Hair follicular keratinocyte (primary cell): ENCODE measurements around the gene SLITRK4. TPM values are rescaled to one million over a fixed set of nuclear protein-coding genes. Genes with fewer than 3 reads are reported as not detected.

Experiments
- total RNA-seq: library from RNA; depleted of rRNA; stranded (reverse); fragments of >200 nt; gene quantifications from 2 replicates; pipeline ENCODE4 v1.2.3, GENCODE V29; 2015

Gene SLITRK4, protein sequence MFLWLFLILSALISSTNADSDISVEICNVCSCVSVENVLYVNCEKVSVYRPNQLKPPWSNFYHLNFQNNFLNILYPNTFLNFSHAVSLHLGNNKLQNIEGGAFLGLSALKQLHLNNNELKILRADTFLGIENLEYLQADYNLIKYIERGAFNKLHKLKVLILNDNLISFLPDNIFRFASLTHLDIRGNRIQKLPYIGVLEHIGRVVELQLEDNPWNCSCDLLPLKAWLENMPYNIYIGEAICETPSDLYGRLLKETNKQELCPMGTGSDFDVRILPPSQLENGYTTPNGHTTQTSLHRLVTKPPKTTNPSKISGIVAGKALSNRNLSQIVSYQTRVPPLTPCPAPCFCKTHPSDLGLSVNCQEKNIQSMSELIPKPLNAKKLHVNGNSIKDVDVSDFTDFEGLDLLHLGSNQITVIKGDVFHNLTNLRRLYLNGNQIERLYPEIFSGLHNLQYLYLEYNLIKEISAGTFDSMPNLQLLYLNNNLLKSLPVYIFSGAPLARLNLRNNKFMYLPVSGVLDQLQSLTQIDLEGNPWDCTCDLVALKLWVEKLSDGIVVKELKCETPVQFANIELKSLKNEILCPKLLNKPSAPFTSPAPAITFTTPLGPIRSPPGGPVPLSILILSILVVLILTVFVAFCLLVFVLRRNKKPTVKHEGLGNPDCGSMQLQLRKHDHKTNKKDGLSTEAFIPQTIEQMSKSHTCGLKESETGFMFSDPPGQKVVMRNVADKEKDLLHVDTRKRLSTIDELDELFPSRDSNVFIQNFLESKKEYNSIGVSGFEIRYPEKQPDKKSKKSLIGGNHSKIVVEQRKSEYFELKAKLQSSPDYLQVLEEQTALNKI
- not detected in 2 replicates for total RNA-seq

DNA sequence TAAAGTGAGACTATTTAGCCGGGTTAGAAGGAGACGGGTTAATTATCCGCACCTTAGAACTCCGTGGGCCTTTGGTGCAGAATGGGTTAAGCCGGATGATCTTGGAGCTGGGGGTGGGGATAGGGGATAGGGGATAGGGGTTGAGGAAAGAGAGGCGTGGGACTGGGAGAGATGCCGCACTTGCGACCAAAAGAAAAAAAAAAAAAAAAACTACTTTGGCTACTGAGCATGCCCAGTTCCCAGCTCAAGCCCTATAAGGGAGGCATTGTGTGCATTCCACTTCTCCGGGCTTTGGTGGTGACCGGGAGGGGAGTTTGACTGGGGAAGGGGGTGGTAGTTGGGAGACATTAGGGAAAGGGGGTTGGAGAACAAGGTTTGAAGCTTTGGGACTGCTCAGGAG lies at the start of gene SLITRK4:
Gene SLITRK4, minus strand, starts transcription at position 187 of the 400 bp plus-strand sequence. CDS start 4,993 bp downstream, outside the sequence.

Other genes with a start within 250 kb of the SLITRK4 start
- gene SPANXN3, start 118.6 kb downstream of the SLITRK4 start, total RNA-seq = not detected in 2 replicates
- gene SPANXN2, start 84.7 kb upstream of the SLITRK4 start, total RNA-seq = not detected in 2 replicates
- gene UBE2NL, start 248.0 kb upstream of the SLITRK4 start, total RNA-seq = not detected in 2 replicates